ENCODE measurements around the gene ENO3.

GRCh38 chr17:4934173-4934979, 16.5 kb upstream of the ENO3 start:
- TF ChIP-seq EZH2 (IDR thresholded peaks at IDR 0.05; ENCODE audit: insufficient read depth, poor library complexity, severe bottlenecking), result no peak
- no peak for TF ChIP-seq EZH2phosphoT487 (IDR thresholded peaks at IDR 0.05; ENCODE audit: insufficient read depth, low read depth)

Data from GM23248 (cell line).